NCI-H82 treated with DMSO at 0.1 percent for 48 hours (cell line): ENCODE data around the gene KHDRBS2.

ENCODE experiments used
- DNase-seq: peaks from one replicate; lab custom pipeline; 2025; ENCODE audit not compliant: unreplicated experiment; lab: John Stamatoyannopoulos, UW

Gene KHDRBS2

GRCh38 chr6:62192593-62192992 lies 93.4 kb downstream of the KHDRBS2 start:
- no peak for DNase-seq

GRCh38 chr6:62175195-62175594 lies 110.8 kb downstream of the KHDRBS2 start:
- DNase-seq: no peak

GRCh38 chr6:62174548-62174947 lies 111.5 kb downstream of the KHDRBS2 start:
- DNase-seq: no peak

GRCh38 chr6:62167736-62168135 lies 118.3 kb downstream of the KHDRBS2 start:
- no peak for DNase-seq

- DNase-seq: no peak
Observed at GRCh38 chr6:62162858-62163257, 123.2 kb downstream of the KHDRBS2 start.

- DNase-seq: no peak
Observed at GRCh38 chr6:62152796-62153195, 133.2 kb downstream of the KHDRBS2 start.

- DNase-seq: peak; percentile 2
Observed at GRCh38 chr6:62150048-62150663, 135.9 kb downstream of the KHDRBS2 start.

GRCh38 chr6:62146954-62147853 lies 138.8 kb downstream of the KHDRBS2 start:
- no peak for DNase-seq

GRCh38 chr6:62129127-62129526 lies 156.9 kb downstream of the KHDRBS2 start:
- DNase-seq: no peak

- DNase-seq: no peak
Observed at GRCh38 chr6:62119401-62119800, 166.6 kb downstream of the KHDRBS2 start.

GRCh38 chr6:62103186-62103859 lies 182.7 kb downstream of the KHDRBS2 start:
- no peak for DNase-seq

- DNase-seq: no peak
Observed at GRCh38 chr6:62102387-62102786, 183.6 kb downstream of the KHDRBS2 start.

GRCh38 chr6:62090442-62091229 lies 195.4 kb downstream of the KHDRBS2 start:
- DNase-seq: no peak

GRCh38 chr6:62089781-62090180 lies 196.2 kb downstream of the KHDRBS2 start:
- no peak for DNase-seq

- no peak for DNase-seq
Observed at GRCh38 chr6:62086047-62086446, 200.0 kb downstream of the KHDRBS2 start.

GRCh38 chr6:62075869-62076268 lies 210.2 kb downstream of the KHDRBS2 start:
- DNase-seq: no peak

- DNase-seq: no peak
Observed at GRCh38 chr6:62059901-62060300, 226.1 kb downstream of the KHDRBS2 start.

- no peak for DNase-seq
Observed at GRCh38 chr6:62057300-62057699, 228.7 kb downstream of the KHDRBS2 start.

GRCh38 chr6:62045502-62045901 lies 240.5 kb downstream of the KHDRBS2 start:
- DNase-seq: no peak

- DNase-seq: no peak
Observed at GRCh38 chr6:62043084-62043483, 242.9 kb downstream of the KHDRBS2 start.

- DNase-seq: no peak
Observed at GRCh38 chr6:62042429-62042828, 243.6 kb downstream of the KHDRBS2 start.
